SK-N-SH (cell line): Measurements from ENCODE around the gene PPP1R12C.

Experiments used
- CTCF ChIP-seq: fragments of 200-600 bp; sonication (generic); IDR thresholded peaks from 2 replicates; pipeline ENCODE4 v1.6.1; 2017; ENCODE audit warnings: antibody characterized with exemption, mild to moderate bottlenecking, moderate library complexity
- EP300 ChIP-seq, 2 experiments: IDR thresholded peaks; 2 replicates each; pipeline versions ENCODE4 v1.4.0 to v1.6.1; 2012; ENCODE audit warnings: borderline replicate concordance in 1 of 2, low read depth in 1 of 2, low read length in 1 of 2
- EZH2phosphoT487 ChIP-seq: fragments of 200-600 bp; sonication (generic); IDR thresholded peaks from 2 replicates; pipeline ENCODE4 v1.6.1; 2017; ENCODE audit warnings: low read depth, mixed run types, mild to moderate bottlenecking, antibody characterized with exemption, moderate library complexity, borderline replicate concordance
- REST ChIP-seq: IDR thresholded peaks from 2 replicates; pipeline ENCODE4 v1.6.1; 2012; ENCODE audit warnings: mild to moderate bottlenecking, low read depth, low read length, moderate library complexity
- RFX5 ChIP-seq: IDR thresholded peaks from 2 replicates; pipeline ENCODE4 v1.6.1; 2012; ENCODE audit warnings: mild to moderate bottlenecking, improper control_type of control experiment, low read length

- TF ChIP-seq CTCF, result no peak
- no peak for TF ChIP-seq EZH2phosphoT487
- no peak for TF ChIP-seq RFX5
- TF ChIP-seq REST, result no peak
- no peak for TF ChIP-seq EP300 (IDR thresholded peaks at IDR 0.05; ENCODE audit: borderline replicate concordance in 1 of 2, low read depth in 1 of 2, low read length in 1 of 2)
Measured at GRCh38 chr19:55116859-55117662, at the start of gene PPP1R12C.
